Stimulated activated CD8-positive, alpha-beta memory T cell treated with anti-CD3 and anti-CD28 coated beads, Interleukin-15, amount 100 ng/mL, for 24 hours (primary cell): ENCODE data around the gene IBTK.
"Not testable (repeated sequence)": the region's sequence is repeated elsewhere in the genome, so short reads cannot be mapped to it uniquely, and the experiment has no call there.

ENCODE experiments used
- DNase-seq: peaks from one replicate; pipeline ENCODE4 v3.0.0-alpha.2; 2020; ENCODE audit warnings: low read depth

Gene IBTK

GRCh38 chr6:82247505-82248272 lies at the start of gene IBTK:
Gene IBTK (minus strand): TSS chr6:82247744. CDS start chr6:82240486, 7,258 bp downstream.
- peak; percentile 87 for DNase-seq

GRCh38 chr6:82283771-82284410 lies 36.3 kb upstream of the IBTK start:
- DNase-seq: no peak

DNA sequence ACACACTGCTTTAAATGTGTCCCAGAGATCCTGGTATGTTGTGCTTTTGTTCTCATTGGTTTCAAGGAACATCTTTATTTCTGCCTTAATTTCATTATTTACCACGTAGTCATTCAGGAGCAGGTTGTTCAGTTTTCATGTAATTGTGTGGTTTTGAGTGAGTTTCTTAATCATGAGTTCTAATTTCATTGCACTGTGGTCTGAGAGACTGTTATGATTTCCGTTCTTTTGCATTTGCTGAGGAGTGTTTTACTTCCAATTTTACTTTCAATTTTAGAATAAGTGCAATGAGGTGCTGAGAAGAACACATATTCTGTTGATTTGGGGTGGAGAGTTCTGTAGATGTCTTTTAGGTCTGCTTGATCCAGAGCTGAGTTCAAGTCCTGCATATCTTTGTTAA lies 34.0 kb upstream of the IBTK start:
- DNase-seq: not testable (repeated sequence)

GRCh38 chr6:82277686-82278085 lies 30.1 kb upstream of the IBTK start:
- DNase-seq: no peak

DNA sequence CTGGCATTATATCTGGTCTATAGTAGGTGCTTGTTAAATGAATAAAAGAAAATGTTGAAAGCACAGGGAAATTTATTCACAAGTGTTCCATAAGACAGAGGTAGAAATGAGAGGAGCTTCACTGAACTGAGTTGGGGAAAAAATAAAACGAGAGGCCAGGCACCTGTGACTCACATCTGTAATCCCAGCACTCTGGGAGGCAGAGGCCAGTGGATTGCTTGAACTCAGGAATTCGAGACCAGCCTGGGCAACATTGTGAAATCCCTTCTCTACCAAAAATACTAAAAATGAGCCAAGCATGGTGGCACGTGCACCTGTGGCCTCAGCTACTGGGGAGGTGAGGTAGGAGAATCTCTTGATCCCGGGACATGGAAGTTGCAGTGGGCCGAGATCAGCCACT lies 28.1 kb upstream of the IBTK start:
- DNase-seq: no peak

GRCh38 chr6:82273295-82273694 lies 25.8 kb upstream of the IBTK start:
- DNase-seq: no peak

DNA sequence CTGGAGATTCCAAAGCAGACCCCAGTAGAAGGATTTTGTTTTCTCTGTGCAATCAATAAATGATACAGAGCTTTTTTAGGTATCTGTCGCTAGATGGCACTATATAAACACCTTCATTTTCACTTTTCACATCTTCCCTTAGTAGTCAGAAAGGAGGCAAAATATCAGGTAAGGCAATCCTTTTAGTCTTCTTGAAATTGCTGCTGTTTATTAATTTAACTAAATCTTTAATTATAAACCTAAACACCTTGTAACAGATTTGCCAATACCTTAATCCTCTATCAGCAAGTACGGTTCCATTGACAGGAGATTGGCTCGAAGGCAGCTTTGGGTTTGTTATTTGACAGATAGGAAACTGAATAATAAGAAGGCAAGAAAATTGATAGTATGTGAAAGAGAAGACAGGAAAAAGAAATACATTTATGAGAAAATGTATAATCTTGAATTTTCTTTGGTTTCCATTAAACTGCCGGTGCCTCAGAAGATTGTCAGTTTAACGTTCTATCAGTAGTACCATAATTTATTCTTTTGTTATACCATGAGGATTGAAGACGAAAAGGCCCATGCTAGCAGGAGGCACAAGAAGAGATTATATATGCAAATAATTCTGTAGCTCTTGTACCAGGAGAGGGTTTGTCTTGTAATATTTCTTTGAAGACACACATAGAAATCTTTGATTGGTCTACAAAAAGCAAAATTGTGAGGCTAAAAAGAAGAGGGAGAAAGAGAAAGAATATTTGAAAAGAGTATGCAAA lies 23.5 kb upstream of the IBTK start:
- no peak for DNase-seq

DNA sequence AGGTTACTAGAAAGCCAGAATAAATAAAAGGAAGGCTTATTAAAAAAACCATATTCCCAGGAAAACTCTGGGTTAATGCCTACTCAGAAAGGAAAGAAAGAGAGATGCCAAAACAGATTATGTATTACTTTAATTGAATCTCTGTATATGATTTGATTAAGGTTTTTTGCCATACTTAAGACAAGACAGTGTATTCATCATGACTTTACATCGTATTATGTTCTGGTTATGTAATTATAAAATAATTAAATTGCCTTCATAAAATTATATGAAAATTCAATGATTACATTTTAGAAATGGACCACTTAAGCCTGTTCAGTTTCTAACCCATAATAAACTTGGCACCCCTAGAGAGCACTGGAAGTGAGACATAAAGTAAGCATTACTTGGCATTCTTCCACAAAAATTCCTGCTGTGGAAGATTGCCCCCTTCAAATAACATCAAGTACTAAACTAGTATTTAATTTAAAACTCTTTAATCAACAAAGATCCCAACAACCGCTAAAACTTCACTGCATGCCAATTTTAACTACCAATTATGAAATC lies 20.8 kb upstream of the IBTK start:
- DNase-seq: no peak

DNA sequence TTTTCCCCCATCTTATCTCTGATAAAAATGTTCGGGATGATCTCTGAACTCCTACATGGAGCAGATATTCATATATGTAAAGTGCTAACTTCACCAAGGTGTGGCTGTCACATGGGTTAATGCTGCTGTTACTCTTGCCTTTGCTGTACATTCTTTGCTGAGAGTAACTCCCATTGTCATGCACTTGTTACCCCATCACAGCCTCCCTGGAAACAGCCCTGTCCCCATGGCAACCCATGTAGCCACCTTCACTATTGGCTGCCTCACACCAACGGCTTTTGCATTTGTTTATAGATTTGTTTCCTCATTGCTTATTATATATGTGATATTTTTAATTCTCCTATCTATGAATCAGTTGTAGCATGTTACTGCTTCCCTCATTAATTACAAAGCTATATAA lies 17.3 kb upstream of the IBTK start:
- DNase-seq: no peak

GRCh38 chr6:82264321-82264720 lies 16.8 kb upstream of the IBTK start:
- no peak for DNase-seq

DNA sequence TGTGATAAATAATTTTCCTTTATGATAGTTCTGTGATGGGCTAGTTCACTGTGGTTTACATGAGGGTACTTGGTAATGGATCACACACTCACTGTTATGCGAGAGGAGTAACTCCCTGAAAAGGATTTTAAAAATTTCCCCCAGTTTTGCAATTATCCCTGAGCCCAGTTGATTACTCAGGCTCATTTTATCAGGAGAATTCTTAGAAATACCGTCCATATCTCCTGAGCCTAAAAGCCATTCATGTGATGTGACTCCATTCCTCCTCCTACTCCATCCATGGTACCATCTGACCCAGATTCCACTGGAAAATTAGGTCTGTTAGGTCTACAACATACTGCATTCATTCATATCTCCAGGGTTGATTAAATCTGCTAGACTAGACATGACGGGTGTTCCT lies 16.4 kb upstream of the IBTK start:
- DNase-seq: no peak

GRCh38 chr6:82260997-82261732 lies 13.6 kb upstream of the IBTK start:
- no peak for DNase-seq

DNA sequence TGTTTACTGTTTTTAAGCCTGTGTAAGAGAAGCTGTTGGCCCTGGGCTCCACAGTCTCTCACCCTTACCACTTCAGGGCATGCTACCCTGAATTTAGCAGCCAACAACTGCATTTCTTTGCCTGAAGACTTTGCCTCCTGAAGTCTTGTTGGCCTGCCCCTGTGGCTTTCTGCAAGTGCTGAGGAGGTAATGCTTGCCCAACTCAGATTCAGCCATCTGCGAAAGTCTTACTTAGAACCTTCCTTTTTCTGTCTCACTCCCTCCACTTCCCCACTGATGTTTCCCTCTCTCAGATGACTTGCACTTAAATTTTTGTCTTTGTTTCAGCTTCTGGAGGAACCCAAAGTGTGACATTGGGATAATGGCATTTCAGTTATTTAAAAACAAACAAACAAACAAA lies 11.8 kb upstream of the IBTK start:
- DNase-seq: no peak

DNA sequence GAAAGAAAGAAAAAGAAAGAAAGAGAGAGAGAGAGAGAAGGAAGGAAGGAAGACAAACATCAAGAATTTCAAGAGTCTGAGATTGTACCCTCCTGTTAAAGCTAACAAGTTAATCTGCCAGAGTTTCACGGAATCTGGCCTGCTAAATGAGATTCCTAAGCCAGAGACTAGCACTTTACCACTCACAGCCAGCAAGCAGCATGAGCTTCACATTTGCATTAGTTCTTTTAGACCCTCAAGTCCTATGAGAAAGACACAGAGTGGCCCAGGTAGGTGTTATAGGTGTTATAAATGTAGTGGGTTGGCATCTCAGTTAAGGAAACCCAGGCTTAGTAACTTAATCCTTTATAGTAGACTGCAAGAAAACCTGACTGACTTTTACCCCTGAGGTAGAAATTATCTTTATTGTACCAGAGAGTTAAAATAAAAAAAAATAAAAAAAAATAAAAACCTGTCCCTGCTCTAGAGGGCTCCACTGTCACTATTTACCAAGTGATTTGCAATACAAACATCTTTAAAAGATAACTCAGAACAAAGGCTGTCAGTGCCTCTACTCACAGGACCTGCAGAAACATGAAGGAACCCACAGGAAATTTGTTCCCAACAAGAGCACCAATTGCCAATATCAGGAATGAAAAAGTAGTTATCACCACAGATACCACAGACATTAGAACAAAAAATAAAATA lies 9.7 kb upstream of the IBTK start:
- DNase-seq: no peak

GRCh38 chr6:82254722-82255121 lies 7.2 kb upstream of the IBTK start:
- DNase-seq: not testable (repeated sequence)

DNA sequence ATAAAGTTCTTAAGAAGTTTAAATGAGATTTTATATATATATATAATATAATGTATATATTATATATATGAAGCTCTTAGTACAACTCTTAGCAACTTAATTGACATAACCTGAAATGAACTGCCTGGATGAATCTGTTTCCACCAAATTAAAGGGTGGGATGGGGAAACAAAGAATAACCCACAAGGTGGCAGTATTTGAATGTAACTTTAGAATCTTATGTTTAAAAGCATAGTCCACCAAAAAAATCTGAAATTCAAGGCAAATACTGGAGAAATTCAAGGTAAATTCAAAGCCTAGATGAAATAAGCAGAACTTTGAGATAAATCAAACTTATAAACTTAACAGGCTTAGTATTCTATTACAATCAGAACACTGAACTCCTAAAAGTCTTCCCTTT lies 4.4 kb upstream of the IBTK start:
- no peak for DNase-seq

- DNase-seq: no peak
Measured at GRCh38 chr6:82249381-82250253, 2.1 kb upstream of the IBTK start.

- DNase-seq: no peak
Measured at GRCh38 chr6:82248273-82248735, 760 bp upstream of the IBTK start.

GRCh38 chr6:82246802-82247504 lies 591 bp downstream of the IBTK start:
- no peak for DNase-seq

DNA sequence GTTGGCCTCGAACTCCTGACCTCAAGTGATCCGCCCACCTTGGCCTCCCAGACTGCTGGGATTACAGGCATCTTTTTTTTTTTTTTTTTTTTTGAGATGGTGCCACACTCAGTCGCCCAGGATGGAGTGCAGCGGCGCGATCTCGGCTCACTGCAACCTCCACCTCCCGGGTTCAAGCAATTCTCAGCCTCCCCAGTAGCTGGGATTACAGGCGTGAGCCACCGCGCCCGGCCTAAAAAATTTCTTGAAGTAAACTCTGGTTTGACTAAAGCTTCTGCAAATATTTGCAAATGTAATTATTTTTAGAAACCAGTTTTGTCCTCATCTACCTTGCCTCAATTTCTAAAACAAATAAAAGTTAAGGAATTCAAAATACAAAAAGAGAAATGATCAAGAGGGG lies 1.2 kb downstream of the IBTK start:
- DNase-seq: no peak
